ENCODE measurements around the gene EFHD2.

EFHD2 gene

DNA sequence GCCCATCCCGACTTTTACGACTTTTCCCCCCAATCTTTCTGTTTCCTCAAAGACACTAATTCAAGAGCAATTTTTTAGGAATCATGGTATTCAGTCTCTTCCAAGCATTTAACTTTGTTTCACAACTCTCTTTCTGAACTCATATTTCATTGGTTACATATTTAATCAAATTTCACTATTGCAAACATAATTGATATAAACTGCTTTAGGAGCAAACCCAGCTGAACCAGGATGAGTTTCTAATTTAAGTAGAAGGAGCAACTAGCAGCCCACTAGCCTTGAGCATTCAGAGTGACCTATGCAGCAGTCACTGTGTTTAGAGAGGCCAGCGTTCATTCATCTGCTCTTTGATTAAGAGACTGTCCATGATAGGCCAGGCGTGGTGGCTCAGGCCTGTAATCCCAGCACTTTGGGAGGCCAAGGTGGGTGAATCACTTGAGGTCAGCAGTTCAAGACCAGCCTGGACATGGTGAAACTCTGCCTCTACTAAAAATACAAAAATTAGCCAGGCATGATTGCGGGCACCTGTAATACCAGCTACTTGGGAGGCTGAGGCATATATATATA is 68.0 kb downstream of the EFHD2 start:
- no peak for DNase-seq
